ENCODE data around the gene BACE1. TPM values are rescaled to one million over a fixed set of nuclear protein-coding genes. Genes with fewer than 3 reads are reported as not detected.

Gene BACE1
- 22.6 and 22.9 TPM in 2 replicates for total RNA-seq

DNA sequence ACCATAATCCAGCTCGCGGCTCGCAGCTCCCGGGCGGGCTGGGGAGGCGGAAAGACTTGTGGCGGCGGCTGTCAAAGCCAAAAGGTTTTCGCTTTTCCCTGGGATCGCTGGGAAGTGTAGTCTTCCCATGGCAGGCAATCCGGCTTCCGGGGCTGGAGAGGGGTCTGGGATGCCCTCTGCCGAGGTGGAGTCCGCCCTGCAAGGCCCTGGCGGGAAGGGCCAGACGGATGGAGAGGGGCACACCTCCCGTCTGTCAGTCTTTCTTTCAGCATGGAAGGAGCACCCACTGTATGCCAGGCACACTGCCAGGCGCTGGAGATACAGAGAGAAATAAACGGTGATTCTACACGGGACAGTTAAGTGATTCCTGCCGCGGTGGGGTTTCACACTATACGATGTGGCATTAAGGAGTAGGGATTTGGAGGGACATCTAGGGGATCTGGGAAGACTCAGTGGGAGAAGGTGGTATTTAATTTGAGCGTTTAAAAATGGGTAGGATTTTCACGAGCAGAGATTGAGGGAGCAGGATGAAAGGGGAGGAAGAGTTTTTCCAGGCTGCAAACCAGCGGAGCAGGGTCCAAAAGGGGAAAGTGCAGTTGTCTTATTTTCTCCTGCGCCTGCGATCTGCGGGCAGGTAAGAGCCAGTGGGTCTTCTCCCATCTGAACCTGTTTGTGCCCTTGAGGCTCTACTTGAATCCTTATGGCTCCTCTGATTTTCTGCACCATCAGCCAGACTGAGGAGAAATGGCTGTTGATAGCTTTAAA, at the start of gene BACE1:
Gene BACE1 (minus strand): TSS at position 60 of the 765 bp plus-strand sequence. CDS start 461 bp downstream, outside the sequence.

DNA sequence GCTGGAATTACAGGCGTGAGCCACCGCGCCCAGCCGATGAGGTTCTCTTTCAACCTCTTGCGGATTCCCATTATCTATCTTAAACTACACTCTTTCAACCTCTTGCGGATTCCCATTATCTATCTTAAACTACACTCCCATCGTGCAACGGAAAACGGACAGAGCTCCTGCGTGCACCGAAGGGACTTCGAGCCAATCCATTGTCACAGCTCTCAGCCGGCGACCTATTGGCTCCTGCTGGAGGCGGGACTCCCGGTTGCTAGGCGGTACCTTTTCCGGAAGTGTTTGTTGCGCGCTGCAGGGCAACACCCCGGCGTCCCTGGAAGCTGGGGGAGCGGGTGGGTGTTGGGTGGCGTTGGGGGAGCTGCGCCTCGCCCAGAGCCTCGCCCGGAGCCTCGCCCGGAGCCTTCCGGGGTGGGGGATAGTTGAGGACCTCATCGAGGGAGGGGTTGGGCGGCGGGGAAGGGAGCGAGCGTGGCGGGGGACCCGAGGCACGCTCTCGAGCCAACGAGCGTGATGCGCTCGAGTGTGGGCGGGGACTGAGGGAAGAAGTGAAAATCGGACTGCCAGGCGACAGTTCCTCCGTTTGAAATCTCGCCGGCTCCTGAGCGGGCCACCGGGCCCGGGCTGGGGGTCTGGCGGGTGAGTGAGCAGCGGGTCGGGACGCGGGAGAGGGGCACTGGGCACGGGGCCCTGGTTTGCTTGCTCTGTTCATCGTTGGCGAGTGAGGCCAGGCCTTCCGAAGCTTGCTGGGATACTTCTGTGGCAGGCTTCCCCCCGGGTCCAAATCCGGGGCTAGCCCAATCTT, 11.7 kb upstream of the BACE1 start, which contains the start of gene CEP164:
Gene CEP164 (plus strand): TSS at position 288 of the 808 bp plus-strand sequence. CDS start 10,733 bp downstream, outside the sequence.

DNA sequence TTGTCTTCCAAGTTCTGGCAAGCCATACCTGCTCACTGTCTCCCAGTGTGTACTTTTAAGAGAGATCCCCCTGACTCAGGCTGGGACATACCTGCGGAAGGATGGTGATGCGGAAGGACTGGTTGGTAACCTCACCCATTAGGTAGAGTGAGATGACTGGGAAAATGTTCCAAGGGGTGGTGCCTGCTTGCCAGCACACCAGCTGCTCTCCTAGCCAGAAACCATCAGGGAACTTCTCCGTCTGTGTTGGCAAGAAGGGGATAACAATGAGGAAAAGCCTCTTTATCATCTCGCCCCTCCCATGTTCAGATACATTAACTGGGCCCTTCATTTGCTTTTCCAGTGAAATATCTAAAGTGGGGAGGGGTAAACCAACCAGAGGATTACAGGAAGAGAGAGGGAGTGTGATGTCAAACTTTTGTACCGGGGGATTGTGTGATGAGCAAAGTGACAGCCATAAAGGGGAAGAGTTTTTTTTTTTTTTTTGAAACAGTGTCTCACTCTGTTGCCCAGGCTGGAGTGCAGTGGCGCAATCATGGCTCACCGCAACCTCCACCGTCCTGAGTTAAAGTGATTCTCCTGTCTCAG, 25.2 kb downstream of the BACE1 start, which contains the start of gene BACE1-AS:
Gene BACE1-AS (plus strand): TSS at position 538 of the 588 bp plus-strand sequence.

Other genes starting within 250 kb of the BACE1 start
- gene SIK3, start 217.8 kb downstream of the BACE1 start, total RNA-seq: 11.3 and 15.8 TPM in 2 replicates
- gene PAFAH1B2, start 172.0 kb downstream of the BACE1 start, total RNA-seq: 72.0 and 78.5 TPM in 2 replicates
- 14.3 and 16.7 TPM in 2 replicates for gene SIDT2, start 137.5 kb downstream of the BACE1 start, total RNA-seq
- gene TAGLN, start 116.9 kb downstream of the BACE1 start, total RNA-seq: 63.5 and 85.6 TPM in 2 replicates
- 28.2 and 37.5 TPM in 2 replicates for gene PCSK7, start 84.2 kb downstream of the BACE1 start, total RNA-seq
- 8.4 and 9.0 TPM in 2 replicates for gene RNF214, start 83.6 kb downstream of the BACE1 start, total RNA-seq
- 1.9 and 2.6 TPM in 2 replicates for gene BACE1-AS, start 24.9 kb downstream of the BACE1 start, total RNA-seq
- gene CEP164, start 11.6 kb upstream of the BACE1 start, total RNA-seq: 22.2 and 25.2 TPM in 2 replicates